Gastroesophageal sphincter (tissue), 4 donors: Measurements from ENCODE around the gene TBC1D26. TPM values are rescaled to one million over a fixed set of nuclear protein-coding genes. Genes with fewer than 3 reads are reported as not detected.
"Not testable (repeated sequence)": the region's sequence is repeated elsewhere in the genome, so short reads cannot be mapped to it uniquely, and the experiment has no call there.

Experiments
- ATAC-seq: fragments of 150-250 bp; one replicate; pipeline ENCODE4 v1.9.1; 2016; ENCODE audit warnings: mild to moderate bottlenecking, moderate library complexity
- H3K27ac ChIP-seq, 4 donors: fragments of 200-600 bp; sonication (generic) in 3 of 4; 1 replicate in 3 of 4; 2 replicates in 1 of 4; pipeline ENCODE4 v1.5.1; 2016 to 2019
- H3K27me3 ChIP-seq: fragments of 200-600 bp; sonication (generic); one replicate; pipeline ENCODE4 v1.5.1; 2019
- H3K36me3 ChIP-seq, 2 donors: fragments of 200-600 bp; sonication (generic); one replicate each; pipeline ENCODE4 v1.5.1; 2019; ENCODE audit warnings: control low read depth in 1 of 2
- H3K4me1 ChIP-seq, 3 donors: fragments of 200-600 bp; sonication (generic); 1 replicate in 2 of 3; 2 replicates in 1 of 3; pipeline ENCODE4 v1.5.1; 2016 to 2019; ENCODE audit warnings: control low read depth in 2 of 3
- H3K4me3 ChIP-seq, 2 donors: fragments of 200-600 bp; sonication (generic); one replicate each; pipeline ENCODE4 v1.5.1; 2019; ENCODE audit warnings: mild to moderate bottlenecking in 1 of 2, moderate library complexity in 1 of 2
- H3K9me3 ChIP-seq, 3 donors: fragments of 200-600 bp; sonication (generic); one replicate each; pipeline ENCODE4 v1.5.1; 2017 to 2019; ENCODE audit warnings: control low read depth in 2 of 3
- EP300 ChIP-seq: sonication (generic); formaldehyde crosslinking; IDR thresholded peaks from one replicate; pipeline ENCODE4 v1.6.1; 2017; ENCODE audit warnings: antibody characterized with exemption, mild to moderate bottlenecking
- POLR2A ChIP-seq, 2 donors: fragments of 450-650 bp; IDR thresholded peaks; one replicate each; pipeline ENCODE4 v1.6.1; 2017; ENCODE audit warnings: antibody characterized with exemption in 2 of 2, mild to moderate bottlenecking in 2 of 2, moderate library complexity in 1 of 2
- POLR2AphosphoS5 ChIP-seq: sonication (generic); formaldehyde crosslinking; IDR thresholded peaks from one replicate; pipeline ENCODE4 v1.6.1; 2017; ENCODE audit warnings: antibody characterized with exemption
- WGBS, 2 donors: methylation state at CpG; one replicate each; pipeline ENCODE4 v1.1.5; 2018; ENCODE audit warnings: low coverage in 1 of 2; 5-methylcytosine and 5-hydroxymethylcytosine counted together
- total RNA-seq, 4 donors: library from RNA; depleted of rRNA; stranded (reverse); fragments of >200 nt; gene quantifications; one replicate each; pipeline ENCODE4 v1.1.0, GENCODE V29; 2016
- TF ChIP-seq, protein P1 (sequence below), 4 experiments: fragments of 200-600 bp in 2 of 4; fragments of 450-650 bp in 2 of 4; sonication (generic) in 1 of 4; IDR thresholded peaks; one replicate each; pipeline ENCODE4 v1.5.1; 2017 to 2019; ENCODE audit warnings: antibody characterized with exemption in 4 of 4, mild to moderate bottlenecking in 2 of 4, moderate library complexity in 2 of 4

Gene TBC1D26
- total RNA-seq, 4 donors from 2014 or later: 0.08 to 0.93 TPM; not detected in 2

DNA sequence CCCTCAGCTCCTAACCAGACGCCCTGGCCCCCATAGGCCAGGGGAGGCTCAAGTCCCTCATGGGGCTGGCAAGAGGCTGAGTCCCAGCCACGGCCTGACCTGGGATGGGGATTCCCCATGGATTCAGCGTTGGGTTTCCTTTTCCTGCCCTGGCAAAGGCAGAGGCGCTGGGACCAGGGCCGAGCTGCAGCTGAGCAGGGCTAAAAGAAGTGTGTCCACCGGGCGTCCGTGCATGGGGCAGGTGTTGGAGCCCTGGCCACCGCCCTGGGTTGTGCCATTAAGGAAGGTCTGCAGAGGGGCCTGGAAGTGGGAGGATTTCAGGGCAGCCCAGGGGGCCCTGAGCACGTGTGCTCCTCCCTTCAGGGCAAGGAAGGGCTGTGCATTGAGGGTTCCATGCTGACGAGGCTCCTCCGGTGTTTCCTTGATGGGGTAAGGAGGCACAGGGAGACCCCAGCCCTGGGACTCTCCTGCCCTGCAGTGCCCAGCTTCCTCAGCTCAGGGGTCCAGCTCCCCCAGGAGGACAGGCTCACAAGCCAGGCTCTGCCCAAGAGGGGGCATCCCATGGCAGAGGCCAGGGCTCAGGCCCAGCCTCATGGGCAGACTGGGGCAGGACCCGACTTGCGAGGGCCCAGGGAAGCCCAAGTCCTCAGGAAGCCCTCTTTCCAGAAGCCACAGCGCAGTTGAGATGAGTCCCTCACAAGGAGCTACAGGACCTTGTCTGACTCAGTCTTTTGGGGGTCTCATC is 10.1 kb downstream of the TBC1D26 start:
- no CpG with 5 or more reads among the region's 15 CpGs for WGBS, 2 donors
- Histone ChIP-seq H3K9me3 (no peaks in the 10 kb centered on the region), H3K27me3 (no peaks in the 10 kb centered on the region), H3K27ac (no peak overlapping the region), H3K4me1 (no peaks in the 10 kb centered on the region), H3K4me3 (no peak overlapping the region), H3K36me3 (no peaks in the 10 kb centered on the region)
- TF ChIP-seq POLR2A (IDR thresholded peaks at IDR 0.05): no peak
- TF ChIP-seq, protein P1, sequence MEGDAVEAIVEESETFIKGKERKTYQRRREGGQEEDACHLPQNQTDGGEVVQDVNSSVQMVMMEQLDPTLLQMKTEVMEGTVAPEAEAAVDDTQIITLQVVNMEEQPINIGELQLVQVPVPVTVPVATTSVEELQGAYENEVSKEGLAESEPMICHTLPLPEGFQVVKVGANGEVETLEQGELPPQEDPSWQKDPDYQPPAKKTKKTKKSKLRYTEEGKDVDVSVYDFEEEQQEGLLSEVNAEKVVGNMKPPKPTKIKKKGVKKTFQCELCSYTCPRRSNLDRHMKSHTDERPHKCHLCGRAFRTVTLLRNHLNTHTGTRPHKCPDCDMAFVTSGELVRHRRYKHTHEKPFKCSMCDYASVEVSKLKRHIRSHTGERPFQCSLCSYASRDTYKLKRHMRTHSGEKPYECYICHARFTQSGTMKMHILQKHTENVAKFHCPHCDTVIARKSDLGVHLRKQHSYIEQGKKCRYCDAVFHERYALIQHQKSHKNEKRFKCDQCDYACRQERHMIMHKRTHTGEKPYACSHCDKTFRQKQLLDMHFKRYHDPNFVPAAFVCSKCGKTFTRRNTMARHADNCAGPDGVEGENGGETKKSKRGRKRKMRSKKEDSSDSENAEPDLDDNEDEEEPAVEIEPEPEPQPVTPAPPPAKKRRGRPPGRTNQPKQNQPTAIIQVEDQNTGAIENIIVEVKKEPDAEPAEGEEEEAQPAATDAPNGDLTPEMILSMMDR (IDR thresholded peaks at IDR 0.05): no peak
- no peak for TF ChIP-seq POLR2AphosphoS5
- no peak for TF ChIP-seq EP300
- ATAC-seq: no peak

DNA sequence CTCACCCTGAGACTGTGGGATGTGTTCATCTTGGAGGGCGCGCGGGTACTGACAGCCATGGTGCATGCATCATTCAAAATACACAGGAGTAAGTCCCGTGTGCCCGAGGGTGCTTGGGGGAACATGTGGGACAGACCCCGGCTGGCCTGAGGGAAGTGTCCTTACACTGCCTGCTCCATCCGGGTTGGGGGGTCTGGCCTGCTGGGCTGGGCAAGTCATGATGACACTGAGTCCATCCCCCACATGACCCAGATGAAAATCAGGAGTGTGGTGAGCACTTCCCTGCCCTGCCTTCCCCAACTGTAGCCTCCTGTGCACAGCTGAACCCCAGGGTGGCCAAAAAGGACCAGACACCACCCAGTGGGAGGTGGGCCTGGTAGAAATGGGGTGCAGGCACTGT is 10.8 kb downstream of the TBC1D26 start:
- no CpG with 5 or more reads among the region's 7 CpGs for WGBS, 2 donors
- no peaks in the 10 kb centered on the region for H3K9me3 ChIP-seq
- no peak for ATAC-seq

DNA sequence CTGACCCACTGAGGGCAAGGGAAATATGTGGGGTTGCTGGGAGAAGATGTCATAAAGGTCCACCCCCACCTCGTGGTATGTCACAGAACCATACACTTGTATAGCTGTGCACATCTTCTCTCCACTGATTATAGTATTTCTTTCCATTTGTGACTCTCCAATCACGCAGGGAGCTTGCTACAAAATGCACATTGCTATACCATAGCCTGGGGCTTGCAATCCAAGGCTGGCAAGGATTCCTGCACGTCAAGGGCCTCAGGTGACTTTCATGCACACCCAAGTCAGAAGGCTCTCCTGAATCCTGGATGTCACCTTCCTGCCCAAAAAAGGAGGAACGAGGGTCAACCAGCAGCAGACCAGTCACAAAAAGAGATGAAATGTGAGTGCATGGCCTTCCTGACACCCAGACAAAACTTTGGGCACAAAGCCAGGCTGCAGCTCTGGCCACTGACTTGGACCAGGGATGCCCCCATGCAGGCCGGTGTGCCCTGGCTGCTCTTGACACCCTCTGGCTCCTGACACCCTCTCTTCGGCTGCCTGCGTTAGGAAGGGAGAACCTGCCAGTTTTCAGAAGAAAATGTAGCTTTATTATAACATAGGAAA is 12.1 kb downstream of the TBC1D26 start:
- Histone ChIP-seq H3K4me1 (no peaks in the 10 kb centered on the region), H3K27me3 (peaks cover under 1% of the 10 kb centered on the region), H3K4me3 (no peak overlapping the region), H3K9me3 (no peaks in the 10 kb centered on the region), H3K36me3 (no peaks in the 10 kb centered on the region), H3K27ac (no peak overlapping the region)
- WGBS, 2 donors: 61 to 71% methylated on average over 1 to 4 of the region's 7 CpGs
- TF ChIP-seq POLR2AphosphoS5 (no peak), POLR2A (IDR thresholded peaks at IDR 0.05) (no peak), EP300 (no peak)
- TF ChIP-seq, protein P1 (IDR thresholded peaks at IDR 0.05): no peak
- ATAC-seq: no peak

More for the DNA sequence above, 10.8 kb downstream of the TBC1D26 start:
- Histone ChIP-seq H3K4me1 (no peaks in the 10 kb centered on the region), H3K27ac (no peak overlapping the region), H3K36me3 (no peaks in the 10 kb centered on the region), H3K4me3 (no peak overlapping the region), H3K27me3 (no peaks in the 10 kb centered on the region)
- no peak for TF ChIP-seq POLR2AphosphoS5
- no peak for TF ChIP-seq POLR2A (IDR thresholded peaks at IDR 0.05)
- TF ChIP-seq EP300: no peak
- TF ChIP-seq, protein P1 (IDR thresholded peaks at IDR 0.05): no peak

DNA sequence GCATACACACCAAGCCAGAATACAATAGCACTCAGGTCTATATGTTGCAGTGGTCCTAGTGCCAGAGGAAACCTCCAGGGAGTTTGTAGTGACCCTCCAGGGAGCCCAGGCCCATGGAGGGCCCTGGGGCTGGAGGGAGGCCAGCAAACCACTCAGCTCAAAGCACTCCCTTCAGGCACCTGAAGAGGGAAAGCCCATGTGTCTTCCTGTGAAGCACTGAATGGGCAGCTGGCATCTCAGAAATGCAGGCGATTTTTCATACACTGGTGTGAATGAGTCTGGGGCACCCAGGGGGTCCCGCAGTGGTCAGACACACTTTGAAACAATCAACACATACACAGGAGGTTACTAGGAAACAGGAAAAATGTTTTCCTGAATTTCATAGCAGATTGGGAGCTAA is 12.8 kb downstream of the TBC1D26 start:
- Histone ChIP-seq H3K27ac (no peak overlapping the region), H3K4me1 (no peaks in the 10 kb centered on the region), H3K4me3 (no peak overlapping the region), H3K27me3 (peaks cover 5% of the 10 kb centered on the region), H3K36me3 (no peaks in the 10 kb centered on the region), H3K9me3 (no peaks in the 10 kb centered on the region)
- TF ChIP-seq EP300 (no peak), POLR2AphosphoS5 (no peak), POLR2A (IDR thresholded peaks at IDR 0.05) (no peak)
- TF ChIP-seq, protein P1 (IDR thresholded peaks at IDR 0.05): no peak
- 63% methylated on average over 1 of the region's 2 CpGs; no CpG with 5 or more reads in 1 of the 2 donors for WGBS, 2 donors
- no peak for ATAC-seq

DNA sequence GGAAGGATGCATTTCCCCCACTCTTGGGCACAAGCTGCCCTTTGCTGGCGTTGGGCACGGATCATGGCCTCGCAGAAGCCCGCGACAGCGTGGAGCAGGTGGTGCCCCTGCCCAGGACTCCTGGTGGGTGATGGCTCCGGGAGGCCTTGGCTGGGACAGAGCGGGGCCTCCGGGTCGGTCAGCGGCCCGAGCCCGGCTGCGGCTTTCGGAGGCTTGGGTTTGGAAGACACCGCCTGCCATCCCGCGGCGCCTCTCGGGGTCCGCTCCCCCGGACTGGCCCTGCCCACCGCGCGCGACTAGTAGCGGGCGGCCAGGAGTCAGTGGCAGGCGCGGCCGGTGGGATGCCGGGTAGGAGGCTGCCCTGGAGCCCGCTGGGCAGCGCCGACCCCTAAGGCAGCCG is 17.3 kb downstream of the TBC1D26 start:
- H3K27ac ChIP-seq, ATAC-seq, H3K9me3 ChIP-seq, H3K27me3 ChIP-seq, H3K4me1 ChIP-seq, H3K4me3 ChIP-seq, H3K36me3 ChIP-seq: not testable (repeated sequence)
- WGBS, 2 donors: no CpG with 5 or more reads among the region's 36 CpGs

DNA sequence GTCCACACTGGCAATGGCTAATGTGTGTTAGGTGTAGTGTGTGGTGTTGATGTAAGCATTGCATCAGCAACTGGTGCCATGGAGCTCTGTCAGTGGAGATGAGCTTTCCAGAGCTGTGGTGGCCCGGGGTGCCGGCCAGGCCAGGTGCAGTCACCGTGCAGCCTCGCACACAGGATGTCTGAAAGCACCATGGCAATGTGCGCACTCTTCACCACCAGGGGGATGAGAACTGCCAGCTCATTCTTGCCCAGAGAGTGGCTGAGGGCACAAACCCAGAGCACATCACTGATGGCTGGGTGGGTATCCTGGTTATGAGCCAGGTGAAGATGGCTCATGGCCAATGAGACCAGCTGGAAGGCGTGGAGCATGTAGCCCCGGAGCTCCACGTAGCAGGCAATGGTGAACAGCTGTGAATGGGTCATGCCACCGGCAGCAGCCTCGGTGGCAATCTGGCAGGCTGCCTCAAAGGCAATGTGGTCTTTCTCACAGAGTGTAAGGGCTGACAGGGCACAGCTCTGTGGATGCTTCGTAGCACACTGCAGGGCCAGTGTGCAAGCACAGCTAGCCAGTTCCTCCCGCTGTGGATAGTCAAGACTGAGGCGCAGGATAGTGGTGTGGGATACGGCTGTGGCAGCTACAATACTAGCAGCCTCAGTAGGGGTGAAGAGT is 36.9 kb downstream of the TBC1D26 start:
- not testable (repeated sequence) for ATAC-seq, H3K9me3 ChIP-seq, H3K4me1 ChIP-seq, H3K36me3 ChIP-seq, H3K27ac ChIP-seq, H3K4me3 ChIP-seq, H3K27me3 ChIP-seq
- no CpG with 5 or more reads among the region's 14 CpGs for WGBS, 2 donors

DNA sequence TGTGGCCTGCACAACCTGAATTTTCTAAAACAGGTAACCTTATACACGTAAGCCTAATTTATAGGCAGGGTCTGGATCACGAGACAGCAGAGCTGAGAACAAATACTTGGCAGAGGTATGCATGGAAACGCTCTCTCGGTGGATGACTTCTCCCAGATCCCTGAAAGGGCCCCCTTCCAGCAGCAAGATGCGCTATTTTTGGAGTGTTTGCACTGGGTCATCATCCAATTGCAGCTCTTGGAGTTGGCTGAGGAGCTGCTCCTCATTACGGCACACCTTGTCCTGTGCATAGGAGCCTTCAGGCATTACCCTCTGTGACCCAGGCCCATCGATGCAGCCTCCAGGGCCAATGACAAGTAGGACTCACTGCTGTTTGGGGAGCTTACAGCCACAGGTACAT is 38.6 kb downstream of the TBC1D26 start:
- 55 to 70% methylated on average over 2 of the region's 7 CpGs for WGBS, 2 donors
- H3K27ac ChIP-seq, H3K4me1 ChIP-seq, H3K36me3 ChIP-seq, H3K27me3 ChIP-seq, ATAC-seq, H3K9me3 ChIP-seq, H3K4me3 ChIP-seq: not testable (repeated sequence)
